SU-DHL-6 (cell line): ENCODE results near the gene GPR78.

ENCODE experiments used
- EZH2phosphoT487 ChIP-seq: fragments of 200-600 bp; sonication (generic), shearing (Covaris generic); conservative IDR thresholded peaks from 2 replicates; pipeline ENCODE4 v1.6.1; 2018; ENCODE audit warnings: mild to moderate bottlenecking, antibody characterized with exemption, low read length, moderate library complexity, mixed read lengths
- TF ChIP-seq, protein P1 (sequence below): fragments of 200-600 bp; sonication (generic); IDR thresholded peaks from one replicate; pipeline ENCODE4 v1.5.1; 2017; ENCODE audit warnings: antibody characterized with exemption, mild to moderate bottlenecking, low read length, moderate library complexity; ENCODE audit not compliant: insufficient read depth, poor library complexity, severe bottlenecking

GRCh38 chr4:8618961-8619720, 38.9 kb downstream of the GPR78 start:
- TF ChIP-seq, protein P1, sequence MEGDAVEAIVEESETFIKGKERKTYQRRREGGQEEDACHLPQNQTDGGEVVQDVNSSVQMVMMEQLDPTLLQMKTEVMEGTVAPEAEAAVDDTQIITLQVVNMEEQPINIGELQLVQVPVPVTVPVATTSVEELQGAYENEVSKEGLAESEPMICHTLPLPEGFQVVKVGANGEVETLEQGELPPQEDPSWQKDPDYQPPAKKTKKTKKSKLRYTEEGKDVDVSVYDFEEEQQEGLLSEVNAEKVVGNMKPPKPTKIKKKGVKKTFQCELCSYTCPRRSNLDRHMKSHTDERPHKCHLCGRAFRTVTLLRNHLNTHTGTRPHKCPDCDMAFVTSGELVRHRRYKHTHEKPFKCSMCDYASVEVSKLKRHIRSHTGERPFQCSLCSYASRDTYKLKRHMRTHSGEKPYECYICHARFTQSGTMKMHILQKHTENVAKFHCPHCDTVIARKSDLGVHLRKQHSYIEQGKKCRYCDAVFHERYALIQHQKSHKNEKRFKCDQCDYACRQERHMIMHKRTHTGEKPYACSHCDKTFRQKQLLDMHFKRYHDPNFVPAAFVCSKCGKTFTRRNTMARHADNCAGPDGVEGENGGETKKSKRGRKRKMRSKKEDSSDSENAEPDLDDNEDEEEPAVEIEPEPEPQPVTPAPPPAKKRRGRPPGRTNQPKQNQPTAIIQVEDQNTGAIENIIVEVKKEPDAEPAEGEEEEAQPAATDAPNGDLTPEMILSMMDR: no peak
- TF ChIP-seq EZH2phosphoT487: no peak
